Activated CD8-positive, alpha-beta memory T cell treated with anti-CD3 and anti-CD28 coated beads, Interleukin-2, amount 50 U/mL, for 4 hours (primary cell): Measurements from ENCODE around the gene IL17RD.

Experiments used
- DNase-seq: peaks from one replicate; pipeline ENCODE4 v3.0.0-alpha.2; 2020

The IL17RD gene

DNA sequence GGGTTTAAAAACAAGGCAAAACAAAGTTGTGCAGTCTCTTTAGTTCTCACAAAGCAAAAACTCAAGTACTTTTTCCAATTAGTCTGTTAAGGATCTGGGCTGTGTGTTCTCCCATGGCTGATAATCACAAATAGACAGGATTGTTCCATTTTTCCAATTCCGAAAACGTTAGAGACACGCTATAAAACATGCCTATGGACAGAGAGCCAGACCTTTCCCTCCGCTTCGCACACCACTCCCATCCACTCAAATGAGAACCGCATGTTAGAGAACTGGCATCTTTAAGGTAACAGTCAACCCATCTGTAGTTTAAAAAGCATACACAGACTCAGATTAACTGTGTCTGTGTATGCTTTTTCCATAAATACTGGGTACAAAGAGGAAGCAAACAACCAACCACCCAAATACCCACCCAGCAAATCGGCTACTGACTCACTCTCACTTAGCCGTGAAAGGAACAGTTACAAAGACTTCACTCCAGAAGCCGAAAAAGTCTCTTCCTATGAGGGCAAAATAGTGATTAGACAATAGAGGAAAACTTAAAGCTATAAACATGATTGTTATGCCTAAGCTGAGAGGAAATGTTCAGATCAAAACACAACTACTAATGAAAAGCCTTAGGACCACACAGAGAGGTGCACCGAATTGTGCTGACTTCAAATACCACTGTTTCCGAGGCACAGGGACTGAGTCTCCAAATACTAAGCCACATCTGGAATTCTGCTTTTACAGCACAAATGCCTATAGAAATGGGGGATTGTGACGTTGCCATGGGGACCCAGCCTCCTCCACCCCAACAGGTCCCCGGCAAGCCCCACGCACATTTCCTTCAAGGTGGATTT is 36.1 kb downstream of the IL17RD start:
- DNase-seq: no peak

DNA sequence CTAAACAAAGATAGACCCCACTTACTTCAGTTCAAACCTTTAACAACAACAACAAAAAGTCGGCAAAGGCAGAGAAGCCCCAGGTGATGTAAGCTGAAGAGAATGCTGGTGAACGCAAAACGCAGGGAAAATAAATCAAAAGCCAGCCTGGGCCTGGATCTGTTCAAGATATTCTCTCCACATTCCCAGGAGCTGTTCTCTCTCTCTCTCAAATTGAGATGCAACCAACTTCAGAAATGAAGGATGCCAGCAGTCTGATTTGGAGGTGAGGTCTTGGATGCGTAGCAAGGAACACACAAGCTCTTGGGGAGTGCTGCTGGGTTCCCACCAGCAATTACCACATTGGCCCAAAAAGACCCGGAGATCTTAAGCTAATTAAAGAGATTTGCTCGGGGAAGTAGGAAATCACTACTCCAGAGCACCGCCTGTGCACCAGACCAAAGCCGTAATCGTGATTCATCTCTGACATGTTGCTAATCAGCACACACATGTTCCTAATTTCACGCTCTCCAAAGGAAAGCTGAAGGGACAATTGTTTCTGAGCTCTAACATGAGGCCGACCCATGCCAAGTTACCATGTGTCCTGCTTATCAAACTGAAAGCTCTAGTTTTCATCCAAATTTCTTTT is 37.1 kb downstream of the IL17RD start:
- no peak for DNase-seq

DNA sequence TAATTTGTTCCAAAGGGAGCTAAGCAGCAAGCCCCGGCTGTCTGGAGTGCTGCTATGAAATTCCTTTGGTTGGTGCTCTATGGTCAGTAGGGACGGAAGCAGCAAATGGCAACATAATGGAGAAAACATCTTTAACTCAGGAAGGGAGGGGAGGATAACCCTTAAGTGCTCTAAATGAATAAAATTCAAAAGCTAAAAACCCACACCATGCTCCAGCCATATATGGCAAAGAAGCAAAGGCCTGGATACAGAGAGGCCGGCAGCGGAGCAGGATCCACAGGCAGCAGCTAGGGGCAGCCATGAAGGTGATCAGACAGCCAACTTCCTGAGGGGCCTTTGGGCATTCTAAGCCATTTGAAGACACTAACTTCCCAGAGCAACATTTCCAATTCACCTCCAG is 38.9 kb downstream of the IL17RD start:
- DNase-seq: no peak

DNA sequence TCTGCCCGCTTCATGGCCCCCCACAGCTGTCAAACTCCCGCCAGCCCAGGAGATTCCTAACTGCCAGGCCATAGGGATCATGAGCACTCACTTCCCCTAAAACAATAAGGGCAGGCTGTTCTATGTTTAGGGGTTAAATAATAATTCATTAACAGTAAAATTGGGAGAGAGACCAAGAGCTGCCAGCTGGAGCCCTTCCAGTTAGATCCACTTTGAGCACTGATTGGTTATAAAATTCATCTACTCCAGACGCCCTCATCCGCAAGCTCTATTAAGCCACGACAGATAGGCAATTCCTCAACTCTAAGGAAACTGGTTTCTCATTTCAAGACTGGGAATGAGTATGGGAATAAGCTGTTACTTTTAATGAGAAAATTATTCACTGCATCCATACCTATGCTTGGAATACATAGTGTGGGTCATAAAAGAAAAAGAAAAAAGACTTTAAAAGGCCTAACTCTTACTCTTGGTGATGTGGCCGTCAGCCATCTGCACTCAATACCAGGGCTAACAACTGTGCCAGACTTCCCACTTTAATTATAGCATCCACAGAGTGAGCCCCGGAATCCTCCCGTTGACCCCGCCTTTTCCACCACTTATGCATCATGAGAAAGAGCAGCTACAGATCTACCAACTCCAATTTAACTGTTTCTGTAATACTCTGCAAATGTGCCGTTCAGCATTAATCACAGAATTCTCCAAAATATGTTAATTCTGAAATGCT is 44.5 kb downstream of the IL17RD start:
- no peak for DNase-seq

DNA sequence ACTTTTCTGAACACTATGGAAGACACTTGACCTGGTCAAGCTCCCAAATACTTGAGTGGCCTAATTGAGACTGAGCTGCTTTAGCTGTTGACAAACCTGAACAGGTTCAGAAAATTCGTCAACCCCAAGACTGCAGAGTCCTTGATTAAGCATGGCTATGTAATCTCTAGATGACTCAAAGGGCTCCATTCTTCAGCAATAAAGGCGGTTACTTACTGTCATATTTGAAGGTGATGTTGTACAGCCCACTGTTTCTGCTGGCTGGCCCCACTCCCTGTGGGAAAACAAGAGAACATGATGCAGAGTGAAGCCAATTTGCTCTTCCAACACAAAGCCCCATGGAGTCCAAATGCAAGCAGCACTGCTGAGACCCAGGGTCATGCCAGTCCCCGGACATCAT is 45.1 kb downstream of the IL17RD start:
- no peak for DNase-seq

DNA sequence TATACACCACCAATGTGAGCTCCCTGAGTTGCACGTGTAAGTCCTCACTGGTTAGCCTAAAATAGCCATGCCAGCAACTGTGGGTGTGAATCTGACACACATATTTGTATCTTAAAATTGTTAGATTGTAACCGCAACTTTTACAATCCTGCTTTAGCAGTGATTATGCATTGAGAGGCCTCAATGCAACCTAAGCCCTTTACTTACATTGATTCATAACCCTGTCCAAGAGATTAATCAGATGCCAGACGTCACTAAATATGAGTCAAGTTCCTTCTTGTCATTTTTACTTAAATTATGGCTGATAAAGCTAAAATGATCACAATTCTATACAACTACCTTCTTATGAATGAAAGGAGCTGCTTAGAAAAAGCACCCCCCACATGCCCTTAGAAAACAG is 46.9 kb downstream of the IL17RD start:
- DNase-seq: no peak

DNA sequence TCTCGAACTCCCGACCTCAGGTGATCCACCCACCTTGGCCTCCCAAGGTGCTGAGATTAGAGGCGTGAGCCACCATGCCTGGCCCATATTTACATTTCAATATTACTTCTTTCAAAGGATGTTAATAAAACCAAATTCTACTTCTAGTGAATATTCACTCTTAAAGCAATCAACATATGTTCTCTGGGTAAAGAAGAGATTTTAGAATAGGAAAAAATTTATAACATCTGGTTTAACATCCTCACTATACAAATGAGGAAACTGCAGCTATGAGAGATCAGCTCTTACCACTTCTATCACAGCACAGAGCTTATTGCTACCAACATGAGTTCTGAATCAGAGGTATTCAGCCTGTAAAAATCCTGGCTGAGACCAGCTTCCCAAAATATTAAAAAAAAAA is 48.7 kb downstream of the IL17RD start:
- DNase-seq: no peak

DNA sequence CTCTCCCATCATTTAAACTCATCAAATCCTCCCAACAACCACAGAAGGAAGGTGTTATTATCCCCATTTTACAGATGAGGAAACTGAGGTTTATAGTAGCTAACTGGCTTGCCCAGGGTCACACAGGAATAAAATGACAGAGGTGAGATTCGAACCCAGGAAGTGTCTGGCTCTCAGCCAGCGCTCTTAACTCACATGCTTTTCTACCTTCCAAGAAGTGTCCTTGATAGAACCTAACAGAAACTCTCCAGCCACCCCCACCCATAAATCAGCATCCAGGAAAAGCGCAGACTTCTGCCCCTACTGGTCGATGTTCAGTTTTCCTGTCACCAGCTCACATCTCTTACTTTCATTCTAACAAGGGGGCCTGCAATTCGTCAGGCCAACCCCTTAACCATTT is 52.9 kb downstream of the IL17RD start:
- DNase-seq: no peak

DNA sequence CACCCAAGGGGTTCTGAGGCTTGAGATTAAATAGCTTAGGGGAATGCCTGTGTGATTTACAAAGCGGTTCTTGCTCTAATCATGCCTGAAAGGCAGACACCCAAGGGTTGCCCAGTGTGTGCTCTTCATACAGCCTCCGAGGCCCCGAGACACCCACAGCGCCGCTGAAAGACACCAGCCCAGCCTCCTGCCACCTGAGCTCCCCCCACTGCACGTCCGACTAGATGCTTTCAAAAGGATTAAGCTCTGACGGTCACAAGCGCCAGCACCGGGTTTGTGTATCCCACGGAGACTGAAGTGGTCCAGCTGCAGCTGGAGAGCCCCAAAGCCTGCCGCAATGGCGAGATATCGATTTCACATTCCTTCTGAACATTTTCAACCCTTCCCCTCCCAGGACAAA is 54.4 kb downstream of the IL17RD start:
- DNase-seq: no peak

DNA sequence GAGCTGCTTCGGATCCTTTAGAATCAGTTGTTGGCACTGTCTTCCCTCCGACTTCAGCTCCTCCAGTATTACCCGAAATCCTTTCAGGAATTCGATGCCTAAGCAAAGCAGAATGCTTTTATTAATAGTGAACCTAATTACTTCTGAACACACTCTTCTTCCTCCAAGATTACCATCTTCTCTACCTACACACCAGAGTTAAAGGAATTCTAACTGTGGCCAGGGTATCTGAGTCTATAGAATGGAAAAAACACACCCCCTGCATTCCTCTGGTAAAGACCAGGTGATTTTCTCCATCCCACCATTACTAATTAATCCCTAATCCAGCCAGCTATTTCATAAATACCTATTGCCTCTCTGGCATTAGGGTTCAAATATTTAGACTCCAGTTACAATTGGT is 54.9 kb downstream of the IL17RD start:
- DNase-seq: no peak

DNA sequence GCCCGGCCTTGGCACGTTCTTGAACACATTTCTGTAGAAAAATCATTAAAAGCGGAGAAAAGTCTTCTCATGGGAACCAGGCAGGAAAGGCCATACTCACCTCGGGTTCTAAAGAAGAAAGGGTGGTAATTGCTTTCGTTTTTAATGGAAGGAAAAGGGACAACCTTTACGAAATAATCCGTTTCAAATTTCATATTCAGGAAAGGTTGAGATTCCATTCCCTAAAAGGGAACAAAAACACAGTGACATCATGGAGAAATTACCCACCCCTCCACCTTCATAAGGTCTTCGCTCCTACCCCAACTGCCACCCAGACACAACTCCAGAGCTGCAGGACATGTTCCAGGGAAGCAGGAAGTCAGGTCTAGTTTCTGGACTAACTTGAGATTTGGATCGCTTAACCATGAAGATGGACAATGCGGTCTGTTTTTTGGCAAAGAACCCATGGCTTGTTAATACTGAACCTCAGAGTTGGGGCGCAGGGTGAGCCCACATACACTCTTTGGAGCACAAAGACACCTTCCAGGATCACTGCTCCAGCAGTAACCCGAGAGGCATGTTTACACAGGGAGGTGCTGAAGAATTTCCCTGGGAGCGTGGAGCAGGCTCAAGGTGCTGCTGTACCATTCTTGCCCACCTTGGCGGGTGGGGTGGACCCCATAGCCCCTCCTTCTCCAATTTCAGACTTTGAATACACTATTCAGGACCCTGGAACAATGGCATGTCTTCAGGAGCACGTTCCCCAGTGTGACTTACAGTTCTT is 55.5 kb downstream of the IL17RD start:
- DNase-seq: no peak

DNA sequence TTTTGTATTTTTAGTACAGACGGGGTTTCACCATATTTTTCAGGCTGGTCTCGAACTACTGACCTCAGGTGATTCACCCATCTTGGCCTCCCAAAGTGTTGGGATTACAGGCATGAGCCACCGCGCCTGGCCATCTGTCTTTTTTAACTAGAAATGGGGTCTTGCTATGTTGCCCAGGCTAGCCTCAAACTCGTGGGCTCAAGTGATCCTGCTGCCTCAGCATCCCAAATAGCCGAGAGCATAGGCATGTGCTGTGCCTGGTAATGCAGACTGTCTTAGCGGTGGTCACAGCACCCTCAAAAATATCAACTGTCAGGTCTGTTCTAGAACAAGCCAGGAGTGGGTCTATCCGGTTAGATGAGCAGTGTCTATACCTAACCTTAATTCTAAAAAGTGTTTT is 56.5 kb downstream of the IL17RD start:
- no peak for DNase-seq

DNA sequence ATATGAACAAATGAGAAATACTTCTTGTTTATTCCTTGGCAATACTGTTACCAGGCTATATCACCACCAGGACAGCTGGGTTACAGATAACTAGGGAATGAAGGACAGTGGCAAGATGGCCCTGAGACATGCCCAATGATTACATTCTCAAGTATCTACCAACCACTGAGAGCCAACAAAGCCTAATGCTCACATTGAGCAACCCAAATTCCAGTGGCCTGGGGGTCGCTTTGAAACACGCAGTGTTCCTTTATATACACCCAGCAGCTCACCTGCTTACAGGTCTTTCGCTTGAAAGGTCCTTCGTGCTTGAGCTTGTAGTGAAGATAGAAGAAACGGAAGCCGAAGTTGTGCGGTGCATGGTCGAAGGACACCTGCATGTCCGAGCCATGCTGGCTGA is 59.6 kb downstream of the IL17RD start:
- no peak for DNase-seq

DNA sequence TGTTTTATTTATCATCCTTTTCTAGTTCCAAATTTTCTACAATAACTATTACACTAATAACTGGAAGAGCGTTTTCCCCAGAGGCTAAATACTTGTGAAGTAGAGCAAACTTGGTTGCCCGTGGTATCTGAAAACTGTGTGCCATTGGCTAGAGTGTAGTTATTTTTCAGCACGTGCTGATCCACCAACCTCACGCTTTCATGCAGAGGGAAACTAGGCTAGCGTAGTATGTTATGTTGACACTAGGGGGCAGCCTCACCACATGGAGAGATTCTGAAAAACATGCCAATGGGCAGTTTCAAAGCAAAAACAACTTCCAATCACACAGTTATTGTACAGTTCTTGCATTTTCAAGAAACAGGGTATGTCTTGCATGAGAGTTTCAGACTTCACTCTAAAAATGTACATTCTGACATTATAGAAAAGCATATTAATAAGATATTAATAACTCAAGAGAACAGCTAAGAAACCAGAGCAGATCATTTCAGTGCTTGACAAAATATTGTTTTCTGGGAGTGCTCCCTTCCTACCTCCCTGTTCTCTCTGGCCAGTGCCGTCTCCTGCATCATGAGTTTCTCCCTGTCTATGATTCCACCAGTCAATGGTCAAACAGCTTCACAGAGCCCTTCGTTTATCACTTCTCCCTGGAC is 65.0 kb downstream of the IL17RD start:
- DNase-seq: peak; percentile 48

DNA sequence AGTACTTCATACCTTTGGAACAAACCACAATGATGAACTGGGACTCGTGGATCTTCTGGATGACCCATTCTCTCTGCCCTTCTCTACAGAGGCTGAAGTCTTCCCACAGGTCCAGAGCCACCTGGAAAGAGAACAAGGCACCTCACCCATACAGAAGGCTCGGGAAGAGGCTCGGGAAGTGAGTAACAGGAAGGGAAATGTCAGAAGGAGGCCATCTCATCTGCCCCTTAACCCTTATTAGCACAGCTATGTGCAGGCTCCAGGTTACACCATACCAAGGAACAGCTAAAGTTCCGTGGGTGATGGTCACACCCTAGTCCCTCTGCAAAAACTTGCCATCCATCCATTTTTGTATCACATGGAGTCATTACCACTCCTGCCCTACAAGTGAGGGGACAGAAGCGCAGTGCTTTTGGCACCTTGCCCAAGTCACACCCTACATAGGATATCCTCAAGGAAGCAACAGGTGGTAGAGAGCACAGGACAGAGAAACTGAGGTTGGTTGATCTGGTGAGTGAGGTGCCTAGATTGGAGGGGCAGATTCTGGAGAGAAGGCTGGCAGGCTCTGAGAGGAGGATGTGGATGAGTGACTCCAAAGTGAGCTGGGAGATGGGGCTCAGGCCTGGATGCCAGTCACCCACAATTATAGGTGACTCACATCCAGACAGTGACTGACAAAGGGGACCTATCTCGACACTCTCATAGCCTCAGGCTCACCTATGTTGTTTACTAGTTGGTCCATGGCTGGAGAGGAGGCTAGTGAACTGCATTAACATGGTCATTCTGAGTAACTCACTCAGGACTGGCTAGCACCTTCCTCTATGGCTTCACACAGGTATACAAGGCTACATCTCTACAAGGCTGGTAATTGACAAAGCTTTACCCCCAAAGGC is 66.5 kb downstream of the IL17RD start:
- DNase-seq: no peak

DNA sequence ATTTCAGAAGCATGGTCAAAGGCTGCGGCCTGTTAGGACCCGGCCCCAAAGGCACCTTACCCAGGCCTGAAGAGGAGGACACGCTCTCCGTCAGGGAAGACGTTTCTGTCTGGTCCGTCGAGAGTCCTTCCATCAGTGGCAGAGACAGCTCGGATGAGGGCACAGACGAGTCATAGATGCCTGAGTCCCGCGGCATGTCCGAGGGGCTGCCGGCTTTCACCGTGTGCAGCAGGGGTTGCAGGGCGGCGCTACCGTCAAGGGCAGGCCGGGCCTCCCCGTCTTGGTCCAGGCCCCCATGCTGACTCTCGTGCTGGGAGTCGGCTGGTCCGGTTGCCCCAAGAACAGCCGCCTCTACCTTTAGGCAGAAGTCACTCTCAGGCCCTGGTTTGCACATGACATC is 67.6 kb downstream of the IL17RD start:
- no peak for DNase-seq

DNA sequence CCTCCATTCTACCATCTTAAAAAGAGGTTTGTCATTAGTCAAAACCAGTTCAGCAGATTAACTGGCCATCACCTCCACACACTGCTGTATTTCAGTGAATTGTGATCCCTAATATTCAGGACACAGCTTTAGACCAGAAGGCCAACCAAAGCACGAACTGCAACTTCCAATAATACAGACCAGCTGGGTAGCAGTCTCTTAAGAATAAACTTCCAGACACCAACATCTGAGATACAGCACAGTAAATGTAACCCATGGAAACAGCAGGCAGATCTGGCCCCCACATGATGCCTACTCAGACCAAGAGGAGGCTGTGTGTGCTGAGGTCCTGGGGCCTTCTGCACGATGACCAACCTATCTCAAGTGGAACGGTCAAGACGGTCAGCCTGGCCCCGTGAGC is 69.8 kb downstream of the IL17RD start:
- no peak for DNase-seq

DNA sequence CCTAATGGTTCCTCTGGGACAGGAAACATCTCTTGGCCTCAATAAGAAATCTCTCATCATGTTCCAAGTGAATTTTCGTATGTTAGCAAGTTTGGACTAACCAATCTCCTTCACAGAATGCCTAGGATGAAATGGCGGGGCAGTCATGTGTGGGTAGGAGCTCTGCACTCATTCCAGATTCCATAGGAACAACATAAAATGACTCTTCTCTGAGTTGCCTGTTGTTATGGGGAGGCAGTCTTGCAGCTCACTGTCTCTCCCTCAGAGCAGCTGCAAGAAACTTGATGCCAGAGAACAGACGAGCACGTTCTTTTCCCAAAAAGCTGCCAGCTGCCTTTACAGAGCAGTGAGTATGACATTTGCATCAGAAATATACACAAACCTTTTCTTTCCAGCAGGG is 70.6 kb downstream of the IL17RD start:
- no peak for DNase-seq

DNA sequence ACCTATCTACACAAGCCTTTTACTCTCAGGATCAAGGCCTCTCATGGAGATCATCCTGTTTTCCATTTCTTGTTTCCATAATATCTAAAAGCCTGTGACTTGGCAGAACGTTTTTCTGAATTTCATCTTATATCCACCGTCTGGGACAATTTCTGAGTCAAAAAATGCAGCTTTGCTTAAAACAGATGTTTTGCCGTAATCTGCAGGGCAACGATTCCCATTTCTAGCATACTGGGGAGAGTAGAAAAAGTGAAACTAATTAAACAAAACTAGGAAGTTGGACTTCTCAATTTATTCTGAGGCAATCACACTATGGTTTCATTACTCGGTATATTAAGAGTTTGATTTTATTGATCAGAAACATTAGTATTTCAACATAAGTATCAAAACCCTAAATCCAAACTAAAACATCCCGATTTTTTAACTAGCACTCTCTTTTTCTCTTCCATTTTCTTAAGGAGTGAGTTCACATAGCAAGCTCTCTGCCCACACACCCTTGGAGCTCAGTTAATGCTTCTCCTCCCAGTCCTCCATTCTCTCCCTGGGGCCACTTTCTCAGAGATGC is 71.1 kb downstream of the IL17RD start:
- no peak for DNase-seq

DNA sequence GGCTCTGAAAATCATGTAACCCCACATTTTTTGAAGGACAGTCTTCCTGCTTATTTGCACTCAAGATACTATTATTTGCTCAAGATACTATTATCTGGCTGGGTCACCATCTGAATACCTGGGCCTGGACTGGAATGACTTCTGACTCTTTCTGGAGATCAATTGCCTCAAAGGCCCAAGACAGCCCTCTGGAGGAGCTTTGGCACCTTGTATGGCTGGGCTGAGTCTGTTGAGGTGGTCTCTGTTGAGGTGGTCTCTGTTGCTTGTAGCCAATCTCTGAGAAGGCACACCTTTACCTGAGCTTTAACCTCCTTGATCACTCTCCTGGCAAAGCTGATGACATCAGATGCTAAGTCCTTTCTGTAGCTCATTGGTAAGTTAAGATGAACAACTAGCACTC is 71.7 kb downstream of the IL17RD start:
- no peak for DNase-seq

DNA sequence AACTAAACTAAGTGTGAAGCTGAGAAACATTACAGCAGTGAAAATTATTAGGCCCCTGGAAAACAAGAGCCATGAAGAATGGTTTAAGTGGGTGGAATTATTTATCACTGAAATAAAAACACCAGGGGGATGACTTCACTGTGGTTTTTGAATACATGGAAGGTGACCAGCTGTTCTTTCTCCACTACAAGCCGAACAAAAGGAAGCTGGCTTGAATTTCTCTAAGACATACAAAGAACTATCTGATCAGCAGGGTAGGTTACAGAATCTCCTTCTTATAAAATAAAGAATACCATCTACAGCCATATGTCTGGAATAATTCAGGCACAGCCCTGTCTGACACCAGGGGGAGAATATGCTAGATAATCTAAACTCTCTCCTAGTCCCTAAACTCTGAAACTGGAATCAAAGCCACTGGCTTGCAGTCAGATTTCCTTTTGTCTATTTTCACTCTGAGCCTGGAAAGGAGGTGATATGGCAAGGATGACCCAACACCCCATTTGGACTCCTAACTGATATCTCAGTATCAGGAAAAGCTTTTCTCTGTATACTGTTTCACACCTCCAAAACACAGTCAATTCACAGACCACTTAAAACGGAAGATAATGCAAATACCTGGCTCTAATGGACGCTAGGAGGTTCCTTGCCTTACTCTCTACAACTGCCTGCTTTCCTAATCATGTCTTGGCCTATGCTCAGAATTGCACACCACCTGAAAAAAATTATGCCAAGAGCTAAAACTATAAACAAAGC is 73.5 kb downstream of the IL17RD start:
- no peak for DNase-seq
